Left lung (tissue), 10 donors: ENCODE measurements around the gene ZNF679. TPM values are rescaled to one million over a fixed set of nuclear protein-coding genes. Genes with fewer than 3 reads are reported as not detected.
"Not testable (repeated sequence)": the region's sequence is repeated elsewhere in the genome, so short reads cannot be mapped to it uniquely, and the experiment has no call there.

Experiments
- ATAC-seq: fragments of 200-7000 bp; cut with Tn5 transposase; one replicate; pipeline ENCODE4 v1.9.1; 2020; ENCODE audit warnings: moderate library complexity
- DNase-seq, 4 donors: peaks; one replicate each; pipeline ENCODE4 v3.0.0-alpha.2; 2013 to 2020
- H3K27ac ChIP-seq, 2 donors: fragments of 200-600 bp; sonication (generic) in 1 of 2; one replicate each; pipeline versions ENCODE4 v1.5.0 to v1.8.0; 2020 to 2021
- H3K27me3 ChIP-seq, 2 donors: fragments of 200-600 bp; sonication (generic) in 1 of 2; one replicate each; pipeline versions ENCODE4 v1.5.0 to v1.8.0; 2020 to 2021
- H3K36me3 ChIP-seq, 2 donors: fragments of 200-600 bp; sonication (generic) in 1 of 2; one replicate each; pipeline versions ENCODE4 v1.5.0 to v1.8.0; 2020 to 2021
- H3K4me1 ChIP-seq, 2 donors: fragments of 200-600 bp; one replicate each; pipeline ENCODE4 v1.8.0; 2021
- H3K4me3 ChIP-seq, 2 donors: fragments of 200-600 bp; sonication (generic) in 1 of 2; one replicate each; pipeline versions ENCODE4 v1.5.0 to v1.8.0; 2020 to 2021; ENCODE audit warnings: mild to moderate bottlenecking in 1 of 2
- H3K9me3 ChIP-seq, 2 donors: fragments of 200-600 bp; sonication (generic) in 1 of 2; one replicate each; pipeline versions ENCODE4 v1.5.0 to v1.8.0; 2020 to 2021
- intact Hi-C, 2 donors: fragments of 100-400 bp; cut with DNase I; formaldehyde crosslinking; loops; one replicate each; pipeline versions ENCODE4 v1.11.2 to v1.14.2; 2022
- polyA plus RNA-seq, 6 donors: library from polyadenylated mRNA; unstranded; fragments of 120-200 nt; gene quantifications; one replicate each; pipeline ENCODE4 v1.2.1, GENCODE V29; 2013; ENCODE audit not compliant: insufficient read length in 6 of 6
- total RNA-seq, 2 donors: library from RNA; stranded (reverse); fragmentation: NEBNext Ultra II Directional; extraction: Animal tissue kit (Norgen Biotek cat#: 25700); gene quantifications; one replicate each; pipeline ENCODE4 v1.2.1, GENCODE V29; 2021
- TF ChIP-seq, protein P1 (sequence below), 2 donors: fragments of 200-600 bp; sonication (generic) in 1 of 2; IDR thresholded peaks; one replicate each; pipeline versions ENCODE4 v1.5.0 to v1.8.0; 2021; ENCODE audit warnings: antibody characterized with exemption in 2 of 2
- donor health status: DM: no; HTN: yes; CAD: no.
- donor health status: DM: no; HTN: no; CAD: no.

The ZNF679 gene
- total and polyA plus RNA-seq, 8 donors = not detected

DNA sequence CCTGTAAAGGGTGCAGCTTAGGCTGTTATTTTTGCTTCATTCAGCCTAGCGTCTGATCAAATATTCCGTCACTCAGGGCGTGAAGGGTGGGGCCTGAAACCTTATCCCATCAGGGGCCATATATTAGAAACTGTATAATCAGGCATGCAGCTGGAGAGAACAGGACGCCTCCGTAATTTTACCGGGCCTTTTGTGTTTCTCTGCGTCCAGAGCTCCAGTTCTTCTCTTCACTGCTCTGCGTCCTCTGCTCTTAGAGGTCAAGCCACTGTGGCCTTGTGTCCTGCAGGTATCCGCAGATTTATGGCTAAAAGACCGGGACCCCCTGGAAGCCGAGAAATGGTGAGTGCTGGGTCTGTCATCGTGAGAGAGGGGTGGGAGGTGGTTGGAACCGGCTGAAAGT, 21.4 kb upstream of the ZNF679 start, which contains the start of gene ZNF735:
Gene ZNF735, plus strand, starts transcription at position 301 of the 400 bp plus-strand sequence. Its CDS starts 0 bp downstream, at position 301.
- DNase-seq (no peak), ATAC-seq (no peak)
- H3K4me1 ChIP-seq = no peaks in the 10 kb centered on the region
- no peak within 1 kb of the TSS for H3K27ac ChIP-seq
- no peaks in the 10 kb centered on the region for H3K27me3 ChIP-seq
- TF ChIP-seq, protein P1, sequence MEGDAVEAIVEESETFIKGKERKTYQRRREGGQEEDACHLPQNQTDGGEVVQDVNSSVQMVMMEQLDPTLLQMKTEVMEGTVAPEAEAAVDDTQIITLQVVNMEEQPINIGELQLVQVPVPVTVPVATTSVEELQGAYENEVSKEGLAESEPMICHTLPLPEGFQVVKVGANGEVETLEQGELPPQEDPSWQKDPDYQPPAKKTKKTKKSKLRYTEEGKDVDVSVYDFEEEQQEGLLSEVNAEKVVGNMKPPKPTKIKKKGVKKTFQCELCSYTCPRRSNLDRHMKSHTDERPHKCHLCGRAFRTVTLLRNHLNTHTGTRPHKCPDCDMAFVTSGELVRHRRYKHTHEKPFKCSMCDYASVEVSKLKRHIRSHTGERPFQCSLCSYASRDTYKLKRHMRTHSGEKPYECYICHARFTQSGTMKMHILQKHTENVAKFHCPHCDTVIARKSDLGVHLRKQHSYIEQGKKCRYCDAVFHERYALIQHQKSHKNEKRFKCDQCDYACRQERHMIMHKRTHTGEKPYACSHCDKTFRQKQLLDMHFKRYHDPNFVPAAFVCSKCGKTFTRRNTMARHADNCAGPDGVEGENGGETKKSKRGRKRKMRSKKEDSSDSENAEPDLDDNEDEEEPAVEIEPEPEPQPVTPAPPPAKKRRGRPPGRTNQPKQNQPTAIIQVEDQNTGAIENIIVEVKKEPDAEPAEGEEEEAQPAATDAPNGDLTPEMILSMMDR (IDR thresholded peaks at IDR 0.05) = no peak
- intact Hi-C loops = no loop called here
- no peak within 1 kb of the TSS for H3K4me3 ChIP-seq
- H3K9me3 ChIP-seq = peaks cover 0 to 90% of the 10 kb centered on the region in 2 donors
- H3K36me3 ChIP-seq = no peaks in the 10 kb centered on the region

DNA sequence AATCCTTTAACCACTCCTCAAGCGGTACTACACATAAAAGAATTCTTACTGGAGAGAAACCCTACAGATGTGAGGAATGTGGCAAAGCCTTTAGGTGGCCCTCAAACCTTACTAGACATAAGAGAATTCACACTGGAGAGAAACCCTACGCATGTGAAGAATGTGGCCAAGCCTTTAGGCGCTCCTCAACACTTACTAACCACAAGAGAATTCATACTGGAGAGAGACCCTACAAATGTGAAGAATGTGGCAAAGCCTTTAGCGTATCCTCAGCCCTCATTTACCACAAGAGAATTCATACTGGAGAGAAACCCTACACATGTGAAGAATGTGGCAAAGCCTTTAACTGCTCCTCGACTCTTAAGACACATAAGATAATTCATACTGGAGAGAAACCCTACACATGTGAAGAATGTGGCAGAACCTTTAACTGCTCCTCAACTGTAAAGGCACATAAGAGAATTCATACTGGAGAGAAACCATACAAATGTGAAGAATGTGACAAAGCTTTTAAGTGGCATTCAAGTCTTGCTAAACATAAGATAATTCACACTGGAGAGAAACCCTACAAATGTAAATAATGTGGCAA, 8.5 kb upstream of the ZNF679 start:
- H3K4me1 ChIP-seq, H3K27ac ChIP-seq, DNase-seq, H3K36me3 ChIP-seq, H3K27me3 ChIP-seq, intact Hi-C loops, ATAC-seq, H3K4me3 ChIP-seq: not testable (repeated sequence)
- H3K9me3 ChIP-seq = peaks cover 0 to 93% of the 10 kb centered on the region in 2 donors

DNA sequence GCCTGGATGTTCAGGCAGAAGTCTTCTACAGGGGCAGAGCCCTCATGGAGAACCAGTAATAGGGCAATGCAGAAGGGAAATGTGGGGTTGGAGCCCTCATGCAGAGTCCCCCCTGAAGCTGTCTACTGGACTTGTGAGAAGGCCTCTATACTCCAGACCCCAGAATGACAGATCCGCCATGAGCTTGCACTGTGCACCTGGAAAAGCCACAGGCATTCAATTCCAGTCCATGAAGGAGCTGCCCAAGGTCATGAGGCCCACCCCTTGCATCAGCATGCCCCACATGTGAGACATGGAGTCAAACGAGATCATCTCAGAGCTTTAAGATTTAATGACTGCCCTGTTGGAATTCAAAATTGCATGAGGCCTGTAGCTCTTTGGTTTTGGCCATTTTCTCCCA, 4.9 kb upstream of the ZNF679 start:
- TF ChIP-seq, protein P1 (IDR thresholded peaks at IDR 0.05) = no peak
- Histone ChIP-seq H3K27ac (no peak overlapping the region), H3K9me3 (peaks cover 0 to 94% of the 10 kb centered on the region in 2 donors), H3K4me3 (no peak overlapping the region), H3K27me3 (no peaks in the 10 kb centered on the region), H3K36me3 (no peaks in the 10 kb centered on the region), H3K4me1 (no peaks in the 10 kb centered on the region)
- intact Hi-C loops = no loop called here
- no peak for DNase-seq
- no peak for ATAC-seq

DNA sequence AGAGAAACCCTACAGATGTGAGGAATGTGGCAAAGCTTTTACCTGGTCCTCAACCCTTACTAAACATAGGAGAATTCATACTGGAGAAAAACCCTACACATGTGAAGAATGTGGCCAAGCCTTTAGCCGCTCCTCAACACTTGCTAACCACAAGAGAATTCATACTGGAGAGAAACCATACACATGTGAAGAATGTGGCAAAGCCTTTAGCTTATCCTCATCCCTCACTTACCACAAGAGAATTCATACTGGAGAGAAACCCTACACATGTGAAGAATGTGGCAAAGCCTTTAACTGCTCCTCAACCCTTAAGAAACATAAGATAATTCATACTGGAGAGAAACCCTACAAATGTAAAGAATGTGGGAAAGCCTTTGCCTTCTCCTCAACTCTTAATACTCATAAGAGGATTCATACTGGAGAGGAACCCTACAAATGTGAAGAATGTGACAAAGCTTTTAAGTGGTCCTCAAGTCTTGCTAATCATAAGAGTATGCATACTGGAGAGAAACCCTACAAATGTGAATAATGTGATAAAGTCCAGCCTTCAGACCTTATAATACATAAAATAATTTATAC, 38.2 kb downstream of the ZNF679 start:
- intact Hi-C loops = no loop called here
- ATAC-seq = no peak
- TF ChIP-seq, protein P1 (IDR thresholded peaks at IDR 0.05) = no peak
- H3K4me1 ChIP-seq = no peaks in the 10 kb centered on the region
- H3K27me3 ChIP-seq = no peaks in the 10 kb centered on the region
- H3K36me3 ChIP-seq = no peaks in the 10 kb centered on the region
- H3K9me3 ChIP-seq = peaks cover 0 to 97% of the 10 kb centered on the region in 2 donors
- no peak overlapping the region for H3K27ac ChIP-seq
- no peak overlapping the region for H3K4me3 ChIP-seq
- no peak for DNase-seq

DNA sequence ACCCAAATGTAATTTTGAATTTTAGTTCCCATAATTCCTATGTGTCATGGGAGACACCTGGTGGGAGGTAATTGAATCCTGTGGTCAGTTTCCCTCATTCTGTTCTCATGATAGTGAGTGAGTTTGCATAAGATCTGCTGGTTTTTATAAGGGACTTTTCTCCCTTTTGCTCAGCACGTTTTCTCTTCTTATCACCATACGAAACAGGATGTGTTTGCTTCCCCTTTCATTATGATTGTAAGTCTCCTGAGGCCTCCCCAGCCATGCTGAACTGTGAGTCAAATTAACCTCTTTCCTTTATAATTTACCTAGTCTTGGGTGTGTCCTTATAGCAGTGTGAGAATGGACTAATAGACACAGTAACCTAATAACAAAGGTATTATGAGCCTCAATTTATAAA, 49.4 kb downstream of the ZNF679 start:
- Histone ChIP-seq H3K9me3 (peaks cover 0 to 57% of the 10 kb centered on the region in 2 donors), H3K27me3 (no peaks in the 10 kb centered on the region), H3K36me3 (no peaks in the 10 kb centered on the region), H3K27ac (no peak overlapping the region), H3K4me3 (no peak overlapping the region), H3K4me1 (no peaks in the 10 kb centered on the region)
- intact Hi-C loops = no loop called here
- TF ChIP-seq, protein P1 (IDR thresholded peaks at IDR 0.05) = no peak
- ATAC-seq = no peak
- DNase-seq = no peak
